GM18861 (cell line): ENCODE results near the gene YARS1.
A peak's percentile ranks its signal among the peaks of the same experiment; 100 is the strongest.

Experiments
- ATAC-seq: cut with Tn5 transposase; IDR thresholded peaks from one replicate; pipeline ENCODE4 v1.9.1; 2021; ENCODE audit not compliant: unreplicated experiment

Gene YARS1

GRCh38 chr1:32817159-32817814 lies at the start of gene YARS1, which contains the start of gene S100PBP:
TSS of gene YARS1 (minus strand) at chr1:32817358. CDS start at chr1:32817244, 114 bp downstream.
TSS of gene S100PBP (plus strand) at chr1:32817653. CDS start at chr1:32826100, 8,447 bp downstream.
- peak; percentile 69 for ATAC-seq

- no peak for ATAC-seq
Observed at GRCh38 chr1:32865639-32866405, 48.7 kb upstream of the YARS1 start.

GRCh38 chr1:32864375-32865019 lies 47.3 kb upstream of the YARS1 start:
- no peak for ATAC-seq

GRCh38 chr1:32863881-32864245 lies 46.7 kb upstream of the YARS1 start:
- no peak for ATAC-seq

GRCh38 chr1:32863218-32863880 lies 46.2 kb upstream of the YARS1 start:
- no peak for ATAC-seq

- no peak for ATAC-seq
Observed at GRCh38 chr1:32861904-32862695, 44.9 kb upstream of the YARS1 start.

- ATAC-seq = no peak
Observed at GRCh38 chr1:32860566-32860965, 43.4 kb upstream of the YARS1 start.

GRCh38 chr1:32859915-32860314 lies 42.8 kb upstream of the YARS1 start:
- no peak for ATAC-seq

- ATAC-seq = no peak
Observed at GRCh38 chr1:32858791-32859190, 41.6 kb upstream of the YARS1 start.

GRCh38 chr1:32858136-32858535 lies 41.0 kb upstream of the YARS1 start:
- no peak for ATAC-seq

- ATAC-seq = no peak
Observed at GRCh38 chr1:32855861-32856617, 38.9 kb upstream of the YARS1 start.

GRCh38 chr1:32848354-32849063 lies 31.4 kb upstream of the YARS1 start:
- no peak for ATAC-seq

- ATAC-seq = no peak
Observed at GRCh38 chr1:32831878-32832277, 14.7 kb upstream of the YARS1 start.

GRCh38 chr1:32830092-32830852 lies 13.1 kb upstream of the YARS1 start:
- no peak for ATAC-seq

GRCh38 chr1:32828341-32828740 lies 11.2 kb upstream of the YARS1 start:
- no peak for ATAC-seq

- no peak for ATAC-seq
Observed at GRCh38 chr1:32825181-32825580, 8.0 kb upstream of the YARS1 start.

GRCh38 chr1:32818804-32819541 lies 1.8 kb upstream of the YARS1 start:
- peak; percentile 36 for ATAC-seq
